Smooth muscle cell (in vitro differentiated cells): ENCODE results near the gene NCK1. TPM values are rescaled to one million over a fixed set of nuclear protein-coding genes. Genes with fewer than 3 reads are reported as not detected.

ENCODE experiments used
- DNase-seq: peaks from one replicate; lab custom pipeline; 2025; ENCODE audit not compliant: unreplicated experiment; lab: John Stamatoyannopoulos, UW
- H2AFZ ChIP-seq: fragments of 200-600 bp; sonication (generic); 2 replicates; pipeline ENCODE4 v1.6.0; 2016; ENCODE audit warnings: antibody characterized with exemption, low read depth, mild to moderate bottlenecking
- H3F3A ChIP-seq: fragments of 200-600 bp; sonication (generic); 2 replicates; pipeline ENCODE4 v1.6.0; 2017; ENCODE audit warnings: antibody characterized with exemption, low read depth
- H3K27ac ChIP-seq: fragments of 200-600 bp; sonication (generic); 2 replicates; pipeline ENCODE4 v1.5.1; 2016; ENCODE audit warnings: low read depth, mild to moderate bottlenecking
- H3K27me3 ChIP-seq: fragments of 200-600 bp; sonication (generic); 2 replicates; pipeline ENCODE4 v1.6.1; 2016; ENCODE audit warnings: low read depth, mild to moderate bottlenecking
- H3K36me3 ChIP-seq: fragments of 200-600 bp; sonication (generic); 2 replicates; pipeline ENCODE4 v1.5.1; 2016; ENCODE audit warnings: low read depth
- H3K4me1 ChIP-seq: fragments of 200-600 bp; sonication (generic); 2 replicates; pipeline ENCODE4 v1.5.1; 2016; ENCODE audit warnings: low read depth
- H3K4me2 ChIP-seq: fragments of 200-600 bp; sonication (generic); 2 replicates; pipeline ENCODE4 v1.6.0; 2016; ENCODE audit warnings: mild to moderate bottlenecking
- H3K4me3 ChIP-seq: fragments of 200-600 bp; sonication (generic); 2 replicates; pipeline ENCODE4 v1.5.1; 2016; ENCODE audit warnings: mild to moderate bottlenecking
- H3K79me2 ChIP-seq: fragments of 200-600 bp; sonication (generic); 2 replicates; pipeline ENCODE4 v1.6.0; 2016; ENCODE audit warnings: low read depth, mild to moderate bottlenecking
- H3K9ac ChIP-seq: fragments of 200-600 bp; sonication (generic); 2 replicates; pipeline ENCODE4 v1.6.0; 2016; ENCODE audit warnings: low read depth
- H3K9me3 ChIP-seq: fragments of 200-600 bp; sonication (generic); replicated peaks from 2 replicates; pipeline ENCODE4 v1.5.1; 2016; ENCODE audit warnings: low read depth
- H4K20me1 ChIP-seq: fragments of 200-600 bp; sonication (generic); 2 replicates; pipeline ENCODE4 v1.6.0; 2016; ENCODE audit warnings: low read depth
- CTCF ChIP-seq: fragments of 200-600 bp; sonication (generic); IDR thresholded peaks from 2 replicates; pipeline ENCODE4 v1.5.1; 2017; ENCODE audit warnings: borderline replicate concordance, mild to moderate bottlenecking, antibody characterized with exemption; ENCODE audit not compliant: insufficient read depth, poor library complexity, severe bottlenecking
- WGBS: methylation state at CpG from one replicate; pipeline ENCODE4 v1.1.7; 2016; ENCODE audit warnings: low lambda C conversion rate; 5-methylcytosine and 5-hydroxymethylcytosine counted together
- polyA plus RNA-seq: library from polyadenylated mRNA; unstranded; fragments of >200 nt; fragmentation: Nextera tagmentation; extraction: Ambion mirVana; gene quantifications from 2 replicates; pipeline ENCODE4 v1.2.1, GENCODE V29; 2016
- total RNA-seq: library from RNA; depleted of rRNA; stranded (reverse); fragments of >200 nt; gene quantifications from 2 replicates; pipeline ENCODE4 v1.2.3, GENCODE V29; 2014

The NCK1 gene
- total and polyA plus RNA-seq, 2 experiments from 2014 or later = 21.1 to 41.8 TPM

DNA sequence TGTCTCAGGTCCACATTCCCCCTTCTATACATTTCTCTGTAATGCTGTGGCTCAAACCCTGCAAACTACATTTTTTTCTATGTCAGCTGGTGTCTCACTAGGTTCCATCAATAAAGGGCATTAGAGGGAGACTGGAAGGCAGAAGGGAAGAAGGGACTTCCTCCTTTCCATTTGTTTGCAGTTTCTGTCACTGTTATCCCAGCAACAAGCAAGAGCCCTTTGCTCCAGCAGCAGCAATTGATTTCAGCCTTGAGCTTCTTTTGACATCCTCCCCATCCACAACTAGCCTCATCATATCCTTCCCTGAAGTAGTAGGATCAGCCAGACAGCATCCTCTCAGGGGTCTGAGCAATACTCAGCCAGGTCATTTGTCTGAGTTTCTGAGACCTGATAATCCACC is 5.3 kb upstream of the NCK1 start:
- Histone ChIP-seq H3K27me3 (no peaks in the 10 kb centered on the region), H4K20me1 (no peaks in the 10 kb centered on the region), H3K27ac (no peak overlapping the region), H3K79me2 (peaks cover 29% of the 10 kb centered on the region), H2AFZ (no peak overlapping the region), H3K4me1 (peaks cover 17% of the 10 kb centered on the region), H3F3A (peaks cover 3% of the 10 kb centered on the region), H3K36me3 (no peaks in the 10 kb centered on the region), H3K9me3 (no peaks in the 10 kb centered on the region), H3K9ac (no peak overlapping the region), H3K4me3 (no peak overlapping the region), H3K4me2 (no peak overlapping the region)
- DNase-seq = no peak
- TF ChIP-seq CTCF = no peak

DNA sequence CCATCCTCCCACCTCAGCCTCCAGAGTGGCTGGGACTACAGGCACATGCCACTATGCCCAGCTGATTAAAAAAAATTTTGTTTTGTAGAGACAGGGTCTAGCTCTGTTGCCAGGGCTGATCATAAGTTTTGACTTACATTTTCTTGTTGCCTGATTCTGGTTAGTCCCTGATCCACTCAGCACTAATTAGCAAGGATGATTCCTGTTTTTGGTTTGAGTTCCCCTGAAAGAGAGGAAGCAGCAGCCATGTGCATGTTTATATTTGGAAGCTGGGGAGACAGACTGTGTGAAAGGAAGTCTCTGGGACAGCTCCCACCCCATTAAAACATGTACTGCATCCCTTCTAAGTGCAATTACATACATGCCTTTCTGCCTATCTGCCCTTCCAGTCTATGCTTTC is 3.6 kb upstream of the NCK1 start:
- H4K20me1 ChIP-seq = no peaks in the 10 kb centered on the region
- no peak overlapping the region for H2AFZ ChIP-seq
- DNase-seq = no peak
- H3K36me3 ChIP-seq = no peaks in the 10 kb centered on the region
- TF ChIP-seq CTCF = no peak
- H3F3A ChIP-seq = peaks cover 3% of the 10 kb centered on the region
- no peaks in the 10 kb centered on the region for H3K27me3 ChIP-seq
- peaks cover 39% of the 10 kb centered on the region for H3K79me2 ChIP-seq
- no peak overlapping the region for H3K4me2 ChIP-seq
- H3K4me3 ChIP-seq = no peak overlapping the region
- peaks cover 22% of the 10 kb centered on the region for H3K4me1 ChIP-seq
- no peak overlapping the region for H3K27ac ChIP-seq
- no peak overlapping the region for H3K9ac ChIP-seq
- H3K9me3 ChIP-seq = no peaks in the 10 kb centered on the region

GRCh38 chr3:136860541-136860940 is 1.5 kb upstream of the NCK1 start:
- no peak for TF ChIP-seq CTCF
- H3K27ac ChIP-seq = no peak overlapping the region
- H3K9me3 ChIP-seq = no peaks in the 10 kb centered on the region
- H3K4me3 ChIP-seq = peak overlapping the region; percentile 90
- peaks cover 6% of the 10 kb centered on the region for H4K20me1 ChIP-seq
- peak overlapping the region; percentile 88 for H3K4me2 ChIP-seq
- no peak overlapping the region for H2AFZ ChIP-seq
- H3K4me1 ChIP-seq = peaks cover 27% of the 10 kb centered on the region
- peaks cover 51% of the 10 kb centered on the region for H3K79me2 ChIP-seq
- H3F3A ChIP-seq = peaks cover 3% of the 10 kb centered on the region
- no peaks in the 10 kb centered on the region for H3K36me3 ChIP-seq
- WGBS = 19% methylated on average over 4 of the region's 4 CpGs
- no peak for DNase-seq
- H3K27me3 ChIP-seq = no peaks in the 10 kb centered on the region
- no peak overlapping the region for H3K9ac ChIP-seq

- peak overlapping the region; percentile 88 for H3K4me2 ChIP-seq
- no peaks in the 10 kb centered on the region for H3K36me3 ChIP-seq
- H3K9me3 ChIP-seq = no peaks in the 10 kb centered on the region
- TF ChIP-seq CTCF = no peak
- H4K20me1 ChIP-seq = peaks cover 29% of the 10 kb centered on the region
- peak overlapping the region; percentile 80 for H3K9ac ChIP-seq
- H3K79me2 ChIP-seq = peaks cover 68% of the 10 kb centered on the region
- 2% methylated on average over 39 of the region's 39 CpGs for WGBS
- H3K27ac ChIP-seq = peak overlapping the region; percentile 83
- H3F3A ChIP-seq = peaks cover 3% of the 10 kb centered on the region
- H3K27me3 ChIP-seq = no peaks in the 10 kb centered on the region
- peak overlapping the region; percentile 92 for H2AFZ ChIP-seq
- peak; percentile 59 for DNase-seq
- H3K4me1 ChIP-seq = peaks cover 30% of the 10 kb centered on the region
- H3K4me3 ChIP-seq = peak overlapping the region; percentile 90
Measured at GRCh38 chr3:136862617-136863322, 762 bp downstream of the NCK1 start.
